COLO668 (cell line): ENCODE results near the gene UBA6.
"Not testable (repeated sequence)": the region's sequence is repeated elsewhere in the genome, so short reads cannot be mapped to it uniquely, and the experiment has no call there.

ENCODE experiments used
- DNase-seq: peaks from one replicate; lab custom pipeline; 2025; ENCODE audit not compliant: unreplicated experiment; lab: John Stamatoyannopoulos, UW

UBA6 gene

DNA sequence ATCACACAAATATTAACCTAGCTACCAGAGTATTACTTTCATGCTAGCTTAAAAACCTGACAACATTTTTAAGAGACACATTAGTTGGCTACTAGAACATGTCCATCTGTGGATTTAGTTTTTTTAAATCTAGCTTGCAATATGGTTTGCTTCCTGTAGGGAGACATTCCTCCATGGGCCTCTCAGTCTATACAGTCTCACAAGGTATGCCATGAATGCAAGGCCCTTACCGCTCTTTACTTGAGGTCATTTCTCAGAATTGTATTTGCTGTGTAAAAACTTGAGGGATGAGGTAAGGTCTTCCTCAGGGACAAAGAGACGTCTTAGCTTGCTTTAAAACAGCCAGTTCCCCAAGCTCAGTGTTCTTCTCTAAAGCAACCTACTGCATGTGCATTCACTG, 26.9 kb downstream of the UBA6 start:
- DNase-seq, result no peak

DNA sequence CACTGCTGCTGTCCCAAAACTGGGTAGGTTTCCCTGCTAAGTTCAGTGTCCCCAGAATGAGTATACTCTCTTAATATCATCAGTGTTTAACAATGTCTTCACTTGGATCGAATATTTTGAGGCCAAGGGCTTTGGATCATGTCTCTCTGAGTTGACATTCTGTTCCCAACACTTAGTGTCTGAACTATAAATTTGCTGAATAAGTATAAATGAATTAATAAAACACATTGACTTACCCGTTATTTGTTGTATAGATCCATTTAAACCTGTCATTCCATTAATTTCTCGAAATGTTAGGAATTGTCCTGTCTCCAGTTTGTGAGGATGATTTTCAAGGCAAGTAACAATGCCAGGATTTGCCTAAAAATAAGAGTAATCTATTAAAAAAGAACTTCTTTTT, 32.6 kb downstream of the UBA6 start:
- DNase-seq, result no peak

DNA sequence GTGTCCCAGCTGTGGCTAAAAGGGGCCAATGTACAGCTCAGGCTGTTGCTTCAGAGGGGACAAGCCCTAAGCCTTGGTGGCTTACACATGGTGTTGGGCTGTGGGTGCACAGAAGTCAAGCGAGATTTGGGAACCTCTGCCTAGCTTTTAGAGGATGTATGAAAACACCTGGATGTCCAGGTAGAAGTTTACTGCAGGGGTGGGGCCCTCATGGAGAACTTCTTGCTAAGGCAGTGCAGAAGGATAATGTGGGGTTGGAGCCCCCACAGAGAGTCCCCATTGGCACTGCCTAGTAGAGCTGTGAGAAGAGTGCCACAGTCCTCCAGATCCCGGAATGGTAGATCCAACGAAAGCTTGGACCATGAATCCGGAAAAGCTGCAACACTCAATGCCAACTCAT, 40.5 kb downstream of the UBA6 start:
- no peak for DNase-seq

DNA sequence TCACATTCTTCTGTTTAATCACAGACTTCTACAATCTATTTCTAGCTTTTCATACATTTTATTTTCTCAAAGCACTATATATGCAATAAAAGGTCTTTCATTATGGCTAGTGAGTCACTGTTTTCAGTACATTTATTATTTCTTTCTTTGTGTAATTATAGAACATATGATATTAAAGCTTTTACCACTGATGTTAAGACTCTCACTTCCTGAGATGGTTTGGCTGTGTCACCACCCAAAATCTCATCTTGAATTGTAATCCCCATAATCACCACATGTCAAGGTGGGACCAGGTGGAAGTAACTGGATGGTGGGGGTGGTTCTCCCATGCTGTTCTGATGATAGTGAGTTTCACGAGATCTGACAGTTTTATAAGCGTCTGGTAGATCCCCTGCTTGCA, 41.9 kb downstream of the UBA6 start:
- DNase-seq, result no peak

DNA sequence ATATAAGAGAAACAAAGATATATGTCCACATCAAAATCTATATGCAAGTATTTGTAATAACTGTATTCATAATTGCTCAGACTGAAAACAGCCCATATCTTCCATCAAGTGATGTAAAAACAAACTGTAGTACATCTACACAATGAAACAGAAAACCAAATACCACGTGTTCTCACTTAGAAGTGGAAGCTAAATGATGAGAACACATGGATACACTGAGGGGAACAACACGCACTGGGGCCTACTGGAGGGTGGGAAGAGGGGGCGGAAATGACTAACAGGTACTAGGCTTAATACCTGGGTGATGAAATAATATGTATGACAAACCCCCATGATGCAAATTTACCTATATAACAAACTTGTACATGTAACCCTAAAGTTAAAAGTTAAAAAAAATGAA, 42.7 kb downstream of the UBA6 start:
- no peak for DNase-seq

DNA sequence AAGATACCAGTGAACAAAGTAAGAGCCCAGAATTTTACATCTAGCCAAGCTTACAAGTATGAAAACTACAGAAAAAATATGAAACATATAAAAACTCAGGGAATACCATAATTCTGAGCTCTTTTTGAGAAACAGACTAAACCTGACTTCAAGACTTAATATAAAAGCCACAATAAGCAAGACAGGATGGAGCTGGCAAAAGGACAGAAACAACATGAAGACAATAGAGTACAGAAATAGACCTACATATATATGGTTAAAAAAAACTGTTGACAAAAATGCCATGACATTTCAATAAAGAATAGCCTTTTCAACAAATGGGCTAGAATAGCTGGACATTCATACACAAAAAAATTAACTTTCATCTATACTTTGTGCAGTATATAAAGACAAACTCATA, 49.4 kb downstream of the UBA6 start:
- no peak for DNase-seq

DNA sequence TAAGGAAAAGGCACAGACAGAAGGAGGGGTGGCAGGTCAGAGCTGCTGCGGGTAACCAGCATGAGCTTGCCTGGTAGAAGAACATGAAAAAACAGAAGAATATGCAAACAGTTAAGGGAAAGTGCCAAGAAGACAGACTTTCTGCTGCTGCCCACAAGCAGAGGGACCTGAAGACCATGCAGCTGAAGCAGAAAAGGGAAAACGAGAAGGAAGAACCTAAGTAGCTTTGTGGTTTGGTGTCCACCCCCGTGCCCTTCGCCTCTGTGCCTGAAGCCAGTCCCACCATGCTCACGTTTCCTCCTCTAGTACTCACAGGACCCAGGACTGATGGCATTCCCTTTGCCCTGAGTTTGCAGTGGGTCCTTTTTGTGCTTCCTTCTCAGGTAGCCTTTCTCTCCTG, 62.8 kb downstream of the UBA6 start:
- DNase-seq, result no peak

DNA sequence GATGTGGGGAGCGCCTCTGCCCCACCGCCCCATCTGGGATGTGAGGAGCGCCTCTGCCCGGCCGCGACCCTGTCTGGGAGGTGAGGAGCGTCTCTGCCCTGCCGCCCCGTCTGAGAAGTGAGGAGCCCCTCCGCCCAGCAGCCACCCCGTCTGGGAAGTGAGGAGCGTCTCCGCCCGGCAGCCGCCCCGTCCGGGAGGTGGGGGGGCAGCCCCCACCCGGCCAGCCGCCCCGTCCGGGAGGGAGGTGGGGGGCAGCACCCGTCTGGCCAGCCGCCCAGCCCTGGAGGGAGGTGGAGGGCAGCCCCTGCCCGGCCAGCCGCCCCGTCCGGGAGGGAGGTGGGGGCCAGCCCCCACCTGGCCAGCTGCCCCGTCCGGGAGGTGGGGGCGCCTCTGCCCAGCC, 64.0 kb downstream of the UBA6 start:
- not testable (repeated sequence) for DNase-seq

DNA sequence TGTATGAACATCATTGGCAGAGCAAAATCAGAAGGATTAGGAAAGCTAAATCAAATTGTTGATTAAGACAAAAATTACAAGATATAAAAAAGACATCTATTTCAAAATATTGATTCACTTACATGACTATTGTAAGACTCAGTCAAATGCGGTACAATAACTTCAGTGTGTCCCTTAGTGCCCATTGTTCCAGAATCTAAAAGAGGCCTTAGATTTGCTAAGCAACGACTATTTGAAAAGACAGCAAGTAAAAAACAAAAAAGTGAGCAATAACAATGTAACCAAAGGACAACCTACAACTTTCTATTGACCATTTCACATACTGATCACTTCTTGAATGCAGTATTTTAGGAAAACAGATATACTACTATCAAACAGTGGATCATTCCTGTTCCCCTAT, 65.6 kb downstream of the UBA6 start:
- DNase-seq, result no peak

DNA sequence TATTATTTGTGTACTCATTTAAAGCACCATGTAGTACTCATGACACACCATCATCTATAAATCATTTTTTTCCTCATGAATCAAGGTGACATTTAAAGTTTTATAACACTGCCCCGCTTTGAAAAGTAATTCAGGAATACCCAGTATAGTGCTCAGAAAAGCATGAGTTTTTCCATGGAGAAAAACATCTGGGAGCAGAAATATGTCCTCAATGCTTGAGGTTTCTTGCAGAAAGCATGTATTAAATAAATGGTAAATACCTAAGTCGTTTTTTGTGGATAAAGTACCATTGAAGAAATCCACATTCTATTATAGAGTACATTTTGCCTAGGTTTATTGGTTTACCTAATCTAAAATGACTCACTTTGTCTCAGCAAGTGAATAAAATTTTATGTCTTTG, 66.2 kb downstream of the UBA6 start:
- DNase-seq, result no peak

DNA sequence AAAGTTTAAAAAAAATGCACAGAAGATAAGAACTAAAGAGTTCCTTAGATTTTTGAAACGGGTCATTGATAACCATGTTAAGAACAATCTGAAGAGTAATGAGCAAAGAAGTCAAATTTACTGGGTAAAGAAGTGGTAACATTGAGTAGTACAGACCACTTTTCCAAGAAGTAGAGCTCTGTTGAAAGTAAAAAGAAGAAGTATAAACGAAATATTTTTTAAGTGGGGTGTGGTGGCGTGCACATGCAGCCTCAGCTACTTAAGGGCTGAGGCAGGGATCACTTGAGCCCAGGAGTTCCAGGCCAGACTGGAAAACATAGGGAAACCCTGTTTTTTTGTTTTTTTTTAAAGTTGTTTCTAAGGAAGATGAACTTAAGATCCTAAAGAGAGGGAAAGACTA, 68.5 kb downstream of the UBA6 start:
- DNase-seq, result no peak

DNA sequence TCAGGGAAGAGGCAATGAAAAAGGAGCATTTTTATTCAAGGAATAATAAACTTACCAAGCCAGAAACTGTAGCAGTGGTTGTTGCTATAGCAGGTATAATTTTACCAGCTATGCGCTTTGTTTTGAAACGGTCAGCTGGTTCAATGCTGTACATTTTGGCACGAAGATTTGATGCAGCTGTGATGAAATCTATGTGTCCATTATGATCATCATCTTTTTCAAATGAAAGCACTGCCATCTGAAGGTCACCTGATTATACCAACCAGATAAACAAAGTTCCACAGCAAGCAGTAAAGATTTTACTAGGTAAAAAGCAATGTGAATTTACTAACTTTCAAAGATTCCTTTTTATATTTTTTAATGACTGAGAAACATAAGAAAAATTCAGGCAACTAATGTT, 76.0 kb downstream of the UBA6 start:
- DNase-seq, result no peak

DNA sequence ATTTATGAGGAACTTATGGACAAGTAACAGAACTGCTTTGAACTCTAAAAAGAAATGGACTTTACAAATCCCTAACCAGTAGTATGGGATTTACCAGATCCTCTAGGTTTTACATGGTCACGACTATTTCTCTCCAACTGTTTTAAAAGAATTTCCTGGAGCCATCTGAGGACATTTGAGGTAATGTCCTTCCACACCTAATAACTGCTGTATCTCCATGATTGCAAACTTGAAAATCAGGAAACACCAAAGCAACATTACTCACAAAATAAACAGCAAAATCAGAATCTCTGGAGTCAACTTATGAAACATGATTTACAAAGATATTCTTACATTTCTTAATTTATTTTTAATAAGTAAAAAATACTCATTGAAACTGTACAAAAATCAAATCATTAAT, 84.5 kb downstream of the UBA6 start:
- DNase-seq, result no peak

DNA sequence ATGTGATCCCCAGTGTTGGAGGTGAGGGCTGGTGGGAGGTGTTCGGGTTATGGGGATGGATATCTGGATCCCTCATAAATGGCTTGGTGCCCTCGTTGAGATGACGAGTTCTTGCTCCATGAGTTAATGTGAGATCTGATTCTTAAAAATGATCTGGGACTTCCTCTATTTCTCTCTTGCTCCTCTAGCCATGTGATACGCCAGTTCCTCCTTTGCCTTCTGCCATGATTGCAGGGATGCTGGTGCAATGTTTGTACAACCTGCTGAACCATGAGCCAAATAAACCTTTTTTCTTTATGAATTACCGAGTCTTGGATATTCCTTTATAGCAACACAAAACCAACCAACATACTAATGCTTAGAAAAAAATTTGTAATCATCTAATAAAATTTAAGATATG, 85.8 kb downstream of the UBA6 start:
- no peak for DNase-seq

DNA sequence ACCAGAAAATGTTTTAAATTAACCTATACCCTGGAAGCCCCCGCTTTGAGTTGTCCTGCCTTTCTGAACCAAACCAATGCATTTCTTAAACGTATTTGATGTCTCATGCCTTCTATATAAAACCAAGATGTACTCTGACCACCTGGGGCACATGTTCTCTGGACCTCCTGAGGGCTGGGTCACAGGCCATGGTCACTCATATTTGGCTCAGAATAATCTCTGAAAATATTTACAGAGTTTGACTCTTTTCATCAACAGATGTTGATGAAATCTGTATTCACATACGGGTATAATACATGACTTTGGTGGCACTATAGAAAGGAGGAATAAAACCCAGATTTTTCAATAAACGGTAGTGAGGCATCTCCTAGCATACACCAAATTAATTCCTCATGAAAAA, 86.8 kb downstream of the UBA6 start:
- no peak for DNase-seq

DNA sequence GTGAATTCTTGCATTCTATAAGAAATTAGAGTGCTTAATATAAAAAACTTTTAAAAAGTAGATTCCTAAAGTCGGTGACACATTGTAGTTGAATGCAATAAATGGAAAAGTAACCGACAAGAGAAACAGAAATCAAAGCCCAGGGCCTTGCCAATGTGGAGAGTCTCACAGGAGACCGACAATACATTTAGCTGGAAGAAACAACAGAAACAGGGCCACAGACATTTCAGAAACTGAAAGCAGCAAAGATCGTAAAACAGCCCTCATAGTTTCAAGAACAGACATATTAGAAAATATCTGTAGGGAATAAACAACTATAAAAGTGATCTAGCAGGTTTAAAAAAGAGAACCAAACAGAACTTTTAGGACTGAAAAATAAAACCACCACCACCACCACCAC, 92.9 kb downstream of the UBA6 start:
- DNase-seq, result no peak

DNA sequence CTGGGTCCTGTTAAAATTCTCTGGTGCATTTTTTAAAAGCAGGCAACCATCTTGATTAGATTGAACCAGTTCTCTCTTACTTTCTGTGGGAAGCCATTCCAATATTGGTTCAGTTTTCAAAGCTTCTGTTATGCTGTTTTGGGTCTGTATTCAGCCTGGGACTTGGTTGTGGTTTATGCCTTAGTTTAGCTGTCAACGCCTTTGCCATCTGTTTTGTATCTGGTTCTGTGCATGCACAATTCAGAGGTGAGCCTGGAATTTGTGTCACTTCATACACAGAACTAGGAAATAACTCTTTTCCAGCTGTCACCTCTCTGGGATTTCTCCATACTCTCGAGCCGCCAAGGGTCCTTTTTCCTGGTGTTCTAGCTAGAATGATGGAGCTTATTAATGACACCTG, 96.2 kb downstream of the UBA6 start:
- no peak for DNase-seq

DNA sequence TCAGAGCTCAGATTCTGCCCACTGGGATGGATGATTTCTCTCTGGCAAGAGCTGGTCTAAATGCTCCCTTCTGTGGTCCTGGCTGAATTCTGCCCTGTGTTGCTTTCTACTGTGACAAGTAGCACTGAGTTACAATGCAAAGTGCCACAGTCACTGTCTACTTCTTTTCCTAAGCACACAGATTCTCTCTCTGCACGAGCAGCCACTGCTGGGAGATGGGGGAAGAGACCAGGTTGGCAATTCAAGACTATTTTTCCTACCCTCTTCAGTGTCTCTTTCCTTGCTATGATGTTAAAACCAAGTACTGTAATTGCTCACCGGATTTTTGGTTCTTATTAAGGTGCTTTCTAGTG, 97.0 kb downstream of the UBA6 start:
- no peak for DNase-seq

DNA sequence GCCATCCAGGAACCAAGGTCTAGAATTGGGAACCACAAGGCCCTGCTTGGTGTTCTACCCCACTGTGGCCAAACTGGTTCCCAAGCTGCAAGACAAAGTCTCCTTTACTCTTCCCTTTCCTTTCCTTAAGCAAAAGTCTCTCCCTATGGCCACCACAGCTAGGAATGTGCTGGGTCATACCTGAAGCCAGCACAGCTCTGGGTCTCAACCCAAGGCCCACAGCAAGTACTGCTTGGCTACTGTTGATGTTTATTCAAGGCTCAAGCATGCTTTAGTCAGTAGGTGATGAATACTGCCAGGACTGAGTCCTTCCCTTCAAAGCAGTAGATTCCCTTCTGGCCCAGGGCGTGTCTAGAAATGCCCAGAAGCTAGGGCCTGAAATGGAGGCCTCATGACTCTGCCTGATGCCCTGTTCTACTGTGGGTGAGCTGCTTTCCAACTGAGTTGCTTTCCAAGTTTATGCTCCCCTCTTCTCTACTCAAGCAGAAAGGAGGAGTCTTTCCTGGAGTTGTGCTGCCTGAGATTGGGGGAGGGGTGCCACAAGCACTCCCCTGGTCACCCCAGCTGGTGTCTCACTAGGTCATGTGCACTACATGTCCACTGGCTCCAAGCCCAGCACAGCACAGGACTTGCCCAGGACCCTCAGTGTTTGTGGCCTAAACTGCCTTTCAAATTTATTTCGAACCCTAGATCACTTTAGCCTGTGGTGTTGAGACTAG, 97.5 kb downstream of the UBA6 start:
- DNase-seq, result no peak

DNA sequence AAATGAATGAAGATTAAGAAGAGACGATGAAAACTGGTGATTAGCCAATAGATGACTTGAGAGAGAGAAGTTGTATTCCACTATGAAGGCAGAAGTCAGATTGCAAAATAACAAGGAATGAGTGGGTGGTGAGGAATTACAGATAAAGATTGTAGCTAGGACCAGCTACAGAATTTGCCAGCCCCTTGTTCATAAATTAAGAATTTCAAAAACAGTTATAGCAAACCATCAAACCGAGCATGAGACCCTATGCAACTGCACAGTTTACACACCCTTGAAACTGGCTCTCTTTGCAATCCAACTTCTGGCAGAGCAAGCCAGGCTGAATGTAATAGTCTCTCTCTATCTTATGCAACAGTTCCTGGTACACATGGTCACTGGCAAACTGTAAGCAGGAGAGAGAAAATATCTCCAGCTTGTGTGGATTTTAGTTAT, 107.2 kb downstream of the UBA6 start:
- DNase-seq, result no peak

DNA sequence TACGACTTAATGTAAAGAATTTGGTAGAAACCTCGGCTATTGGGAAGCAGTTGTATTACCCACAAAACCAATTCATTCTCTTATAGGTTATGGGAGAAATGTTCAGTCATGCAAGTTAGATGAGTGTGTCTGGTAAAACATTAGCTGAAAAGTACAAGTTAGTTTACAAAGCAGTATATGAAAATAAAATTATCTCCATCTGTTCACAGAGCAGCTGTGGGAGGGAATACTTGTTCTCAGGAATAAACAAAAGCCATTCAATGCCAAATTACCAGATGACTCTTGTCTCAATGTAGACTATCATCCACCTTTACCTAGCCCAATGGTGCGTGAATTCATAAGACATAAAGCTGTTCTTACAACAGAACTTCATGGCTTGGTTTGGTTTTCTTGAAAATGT, 113.8 kb downstream of the UBA6 start:
- no peak for DNase-seq

DNA sequence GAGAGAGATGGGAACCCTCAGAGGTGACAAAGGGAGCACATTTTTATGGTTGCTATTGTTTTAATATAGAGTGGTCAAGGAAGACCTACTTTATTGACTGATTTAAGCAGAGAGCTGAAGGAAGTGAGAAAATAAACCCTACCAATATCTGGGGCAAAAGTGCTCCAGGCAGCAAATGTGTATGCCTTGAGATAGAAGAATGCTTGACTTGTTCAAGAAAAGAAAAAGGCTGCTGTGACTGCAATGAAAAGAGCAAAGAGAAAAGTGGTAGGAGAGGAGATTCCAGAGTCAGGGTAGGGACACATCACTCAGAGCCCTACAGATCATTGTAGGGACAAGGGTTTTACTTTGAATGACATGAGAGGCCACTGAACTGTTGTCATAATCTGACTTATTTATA, 116.5 kb downstream of the UBA6 start:
- DNase-seq, result no peak

DNA sequence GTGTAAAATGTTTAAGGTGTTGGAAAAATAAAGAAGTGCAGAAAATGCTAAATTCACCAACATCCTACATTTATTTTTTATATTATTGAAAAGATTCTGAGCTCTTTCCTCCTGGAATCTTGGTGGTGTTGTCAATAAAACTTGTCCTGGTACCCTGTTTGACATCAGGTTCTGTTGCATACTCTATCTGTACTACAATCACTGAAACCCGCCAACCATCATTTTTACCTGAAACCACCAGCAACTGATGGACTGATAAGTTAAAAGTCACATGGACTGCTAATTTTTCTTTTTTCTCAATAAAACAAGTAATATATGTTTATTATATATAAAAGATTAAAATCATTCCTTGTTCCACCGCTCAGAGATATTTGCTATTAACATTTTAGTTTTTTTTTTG, 119.0 kb downstream of the UBA6 start:
- no peak for DNase-seq
